Measurements from ENCODE around the gene PLIN4.

PLIN4 gene

DNA sequence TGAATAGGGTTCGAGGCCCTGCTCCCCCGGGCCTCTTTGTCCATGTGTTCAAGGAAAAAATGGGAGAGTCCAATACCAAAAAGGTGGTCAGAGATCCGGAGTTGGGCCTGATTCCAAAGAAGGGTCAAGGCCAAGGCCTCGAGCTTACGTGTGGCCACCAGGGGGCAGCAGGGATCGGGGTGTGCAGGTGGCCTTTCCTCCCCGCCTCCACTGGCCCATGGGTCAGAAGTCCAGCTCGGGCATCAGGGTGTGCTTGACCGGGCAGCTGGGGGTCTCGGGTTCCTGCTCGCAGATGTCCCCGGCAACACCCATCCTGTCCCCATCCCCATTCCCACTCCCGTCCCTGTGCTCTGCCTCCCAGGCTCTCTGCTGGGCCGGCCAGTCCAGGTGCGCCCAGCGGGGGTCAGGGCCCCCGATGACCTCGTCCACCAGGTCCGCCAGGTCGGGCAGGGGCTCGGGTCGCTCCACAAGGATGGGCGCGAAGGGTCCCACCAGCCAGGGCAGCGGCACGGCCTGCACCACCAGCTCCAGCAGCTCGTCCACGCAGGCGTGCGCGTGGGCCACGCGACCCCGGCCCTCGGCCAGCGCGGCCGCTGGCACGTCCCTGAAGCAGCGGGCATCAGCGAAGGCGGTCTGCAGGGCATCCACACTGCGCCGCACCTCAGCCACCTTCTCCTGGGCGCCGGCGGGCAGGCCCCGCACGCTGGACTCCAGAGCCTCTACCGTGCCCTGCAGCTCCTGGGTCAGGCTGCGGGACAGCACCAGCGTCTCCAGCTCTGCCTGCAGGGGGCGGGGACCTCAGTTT, 5.2 kb upstream of the PLIN4 start:
- DNase-seq (ENCODE audit: low read depth): no peak

DNA sequence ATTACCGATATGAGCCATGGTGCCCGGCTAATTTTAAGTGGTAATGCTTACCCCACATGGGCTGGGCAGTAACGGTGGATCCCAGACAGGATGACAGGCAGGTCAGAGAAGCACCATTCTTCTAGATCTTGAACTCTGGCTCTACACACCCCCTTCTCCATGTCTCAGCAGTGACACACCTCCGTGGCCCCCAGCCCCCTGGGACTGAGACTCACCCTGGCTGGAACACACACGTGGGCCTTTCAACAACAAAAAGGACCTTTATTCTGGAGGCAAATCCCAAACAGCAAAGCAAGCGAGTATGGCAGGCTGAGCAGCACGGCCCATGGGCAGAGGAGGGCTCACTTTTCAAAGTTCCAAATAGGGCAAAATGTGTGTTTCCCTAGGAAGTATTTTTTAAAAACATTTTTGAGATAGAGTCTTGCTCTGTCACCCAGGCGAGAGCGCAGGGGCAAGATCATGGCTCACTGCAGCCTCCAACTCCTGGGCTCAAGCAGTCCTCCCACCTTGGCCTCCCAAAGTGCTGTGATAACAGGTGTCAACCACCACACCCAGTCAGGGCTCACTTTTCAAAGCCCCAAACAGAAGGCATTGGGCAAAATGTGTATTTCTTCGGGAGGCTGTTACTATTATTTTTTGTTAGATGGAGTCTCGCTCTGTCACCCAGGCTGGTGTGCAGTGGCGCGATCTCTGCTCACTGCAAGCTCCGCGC, 4.2 kb upstream of the PLIN4 start:
- DNase-seq (ENCODE audit: low read depth): no peak

- no peak for DNase-seq (ENCODE audit: low read depth)
Measured at GRCh38 chr19:4521888-4522242, 3.6 kb upstream of the PLIN4 start.

- no peak for DNase-seq (ENCODE audit: low read depth)
Measured at GRCh38 chr19:4521170-4521887, 3.0 kb upstream of the PLIN4 start.

DNA sequence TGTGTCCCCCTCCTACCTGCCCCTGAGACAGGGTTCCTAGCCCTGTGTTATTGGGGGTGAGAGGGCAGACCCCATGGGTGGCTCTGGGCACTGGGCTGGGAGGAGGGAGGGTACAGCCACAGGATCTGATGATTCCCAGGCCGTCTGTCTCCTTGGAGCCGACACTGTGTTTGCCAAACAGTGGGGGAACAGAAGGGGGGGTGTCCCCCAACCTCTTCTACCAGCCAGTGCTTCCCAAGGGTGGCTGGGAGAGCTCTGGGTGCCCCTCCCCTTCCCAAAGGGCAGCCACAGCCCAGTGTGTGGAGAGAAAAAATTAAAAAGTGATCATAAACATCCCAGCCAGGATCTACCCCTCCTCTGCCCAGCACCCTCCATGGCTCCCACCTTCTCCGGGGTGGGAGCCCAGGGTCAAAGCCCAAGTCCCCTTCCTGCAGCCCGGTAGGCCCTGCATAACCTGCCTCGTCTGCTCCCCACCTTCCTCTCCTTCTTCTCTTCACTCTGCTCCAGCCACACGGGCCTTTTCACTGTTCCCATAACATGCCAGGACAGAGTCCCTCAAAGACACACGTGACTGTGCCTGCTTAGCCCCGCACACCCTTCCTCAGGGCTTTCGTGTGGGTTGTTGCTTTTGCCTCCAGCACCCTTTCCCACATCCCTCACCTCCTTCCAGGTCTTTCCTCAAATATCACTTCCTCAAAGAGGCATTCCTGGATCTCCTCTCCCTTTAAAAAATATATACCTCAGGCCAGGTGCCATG, 1.4 kb upstream of the PLIN4 start:
- DNase-seq (ENCODE audit: low read depth): no peak

DNA sequence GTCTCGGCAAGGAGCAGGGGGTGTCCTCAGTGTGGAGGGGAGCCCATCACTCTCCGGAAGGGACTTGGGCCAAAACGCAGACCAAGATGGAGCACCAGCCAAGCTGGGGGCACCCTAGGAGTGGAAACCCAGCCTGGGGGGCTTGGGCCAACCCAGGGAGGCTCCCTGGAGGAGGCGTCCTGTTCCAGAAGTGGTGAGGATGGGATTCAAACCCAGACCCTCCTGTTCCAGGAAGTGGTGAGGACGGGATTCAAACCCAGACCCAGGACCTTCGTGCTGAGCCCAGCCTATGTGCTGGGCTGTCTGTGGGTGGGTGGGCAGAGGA, 848 bp upstream of the PLIN4 start:
- no peak for DNase-seq (ENCODE audit: low read depth)

- DNase-seq (ENCODE audit: low read depth): no peak
Measured at GRCh38 chr19:4517451-4518057, 732 bp downstream of the PLIN4 start.

- no peak for DNase-seq (ENCODE audit: low read depth)
Measured at GRCh38 chr19:4516939-4517300, 1.4 kb downstream of the PLIN4 start.

- DNase-seq (ENCODE audit: low read depth): no peak
Measured at GRCh38 chr19:4516199-4516938, 1.9 kb downstream of the PLIN4 start.

DNA sequence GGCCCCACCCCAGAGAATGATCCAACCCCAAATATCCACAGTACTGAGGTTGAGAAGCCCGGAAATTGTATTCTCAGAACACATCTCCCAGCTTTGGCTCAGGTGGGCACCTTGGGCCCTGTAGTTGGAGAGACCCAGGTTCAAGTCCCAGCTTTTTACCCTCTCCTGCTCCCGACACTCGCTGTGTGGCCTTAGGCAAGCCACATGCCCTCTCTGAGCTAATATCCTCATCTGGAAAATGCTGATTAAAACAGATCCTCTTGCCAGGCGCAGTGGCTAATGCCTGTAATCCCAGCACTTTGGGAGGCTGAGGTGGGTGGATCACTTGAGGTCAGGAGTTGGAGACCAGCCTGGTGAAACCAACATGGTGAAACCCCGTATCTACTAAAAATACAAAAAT, 2.6 kb downstream of the PLIN4 start:
- DNase-seq (ENCODE audit: low read depth): no peak

GRCh38 chr19:4513248-4513647, 5.0 kb downstream of the PLIN4 start:
- no peak for DNase-seq (ENCODE audit: low read depth)

GRCh38 chr19:4512070-4512469, 6.2 kb downstream of the PLIN4 start:
- no peak for DNase-seq (ENCODE audit: low read depth)

DNA sequence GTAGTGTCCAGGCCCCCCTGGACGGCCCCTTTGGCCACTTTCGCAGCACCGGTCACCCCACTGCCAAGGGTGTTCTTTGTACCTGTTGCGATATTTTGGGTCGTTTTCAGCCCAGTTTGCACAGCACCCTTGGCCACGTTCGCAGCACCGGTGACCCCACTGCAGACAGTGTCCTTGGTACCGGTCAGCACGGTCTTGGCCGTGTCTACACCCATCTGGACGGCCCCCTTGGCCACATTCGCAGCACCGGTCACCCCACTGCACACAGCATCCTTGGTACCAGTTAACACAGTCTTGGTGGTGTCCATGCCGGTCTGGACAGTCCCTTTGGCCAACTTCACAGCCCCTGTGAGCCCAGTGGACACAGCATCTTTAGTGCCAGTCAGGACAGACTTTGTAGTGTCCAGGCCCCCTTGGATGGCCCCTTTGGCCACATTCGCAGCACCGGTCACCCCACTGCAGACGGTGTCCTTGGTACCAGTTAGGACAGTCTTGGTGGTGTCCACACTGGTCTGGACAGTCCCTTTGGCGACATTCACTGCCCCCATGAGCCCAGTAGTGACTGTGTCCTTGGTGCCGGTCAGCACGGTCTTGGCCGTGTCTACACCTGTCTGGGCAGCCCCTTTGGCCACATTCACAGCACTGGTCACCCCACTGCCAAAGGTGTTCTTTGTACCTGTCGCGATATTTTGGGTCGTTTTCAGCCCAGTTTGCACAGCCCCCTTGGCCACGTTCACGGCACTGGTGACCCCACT, 6.8 kb downstream of the PLIN4 start:
- no peak for DNase-seq (ENCODE audit: low read depth)

DNA sequence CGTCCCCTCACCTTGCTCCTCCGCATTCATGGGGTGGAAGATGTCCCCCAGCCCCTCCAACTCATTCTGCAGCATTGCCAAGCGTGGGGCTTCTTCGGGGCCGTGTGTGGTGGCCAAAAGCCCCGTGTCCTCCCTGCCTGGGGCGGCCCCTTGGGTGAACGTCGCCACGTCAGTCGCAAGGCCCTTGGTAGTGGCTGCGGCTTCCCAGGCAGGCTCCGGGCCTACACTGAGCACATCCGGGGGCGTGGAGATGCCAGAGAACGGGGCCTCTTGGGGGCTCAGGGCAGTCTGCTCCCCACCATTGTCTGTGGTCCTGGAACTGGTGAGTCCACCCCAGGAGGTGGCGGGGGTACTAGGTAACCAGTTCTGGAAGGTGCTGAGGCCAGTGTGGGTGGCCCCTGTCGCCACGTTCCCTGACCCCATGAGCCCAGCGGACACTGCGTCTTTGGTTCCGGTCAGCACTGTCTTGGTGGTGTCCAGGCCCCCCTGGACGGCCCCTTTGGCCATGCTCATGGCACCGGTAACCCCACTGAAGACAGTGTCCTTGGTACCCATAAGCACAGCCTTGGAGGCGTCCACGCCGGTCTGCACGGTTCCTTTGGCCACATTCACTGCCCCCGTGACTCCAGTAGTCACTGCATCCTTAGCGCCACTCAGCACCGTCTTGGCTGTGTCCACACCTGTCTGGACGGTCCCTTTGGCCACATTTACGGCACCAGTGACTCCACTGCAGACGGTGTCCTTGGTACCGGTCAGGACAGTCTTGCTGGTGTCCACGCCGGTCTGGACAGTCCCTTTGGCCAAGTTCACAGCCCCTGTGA, 7.6 kb downstream of the PLIN4 start:
- no peak for DNase-seq (ENCODE audit: low read depth)

DNA sequence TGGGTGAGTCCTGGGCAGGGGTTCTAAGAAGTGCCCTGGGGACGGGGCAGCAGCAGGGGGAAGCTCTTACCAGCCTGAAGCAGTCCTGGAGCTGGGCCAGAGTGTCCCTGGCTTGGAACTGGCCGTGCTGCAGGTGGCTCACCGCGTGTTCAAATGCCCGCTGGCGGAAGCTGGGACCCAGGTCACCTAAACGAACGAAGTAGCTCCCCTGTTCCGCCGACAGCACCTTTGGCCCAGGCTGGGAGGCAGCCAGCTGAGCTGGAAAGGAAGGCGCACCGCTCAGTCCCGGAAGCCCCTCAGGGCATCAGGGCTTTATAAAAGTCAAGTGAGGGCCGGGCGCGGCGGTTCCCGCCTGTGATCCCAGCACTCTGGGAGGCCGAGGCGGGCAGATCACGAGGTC, 9.6 kb downstream of the PLIN4 start:
- no peak for DNase-seq (ENCODE audit: low read depth)

DNA sequence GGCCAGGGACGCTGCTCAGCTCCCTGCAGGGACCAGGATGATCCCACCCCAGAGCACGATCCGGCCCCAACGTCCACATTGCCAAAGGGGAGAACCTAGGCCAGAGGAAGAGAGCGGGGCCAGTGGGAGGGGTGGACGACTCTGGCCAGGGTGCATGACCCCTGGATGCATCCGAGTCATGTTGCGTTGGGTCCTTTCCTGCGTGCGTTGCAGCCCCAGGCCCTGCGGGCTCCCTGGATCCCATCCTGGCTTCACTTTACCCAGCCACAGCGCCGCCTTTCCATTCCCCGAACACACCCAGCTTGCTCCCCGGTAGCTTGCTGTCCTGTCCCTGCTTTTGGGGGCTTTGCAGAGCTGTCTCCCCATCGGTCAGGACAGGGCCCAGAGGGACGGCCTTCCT, 10.5 kb downstream of the PLIN4 start:
- no peak for DNase-seq (ENCODE audit: low read depth)

- no peak for DNase-seq (ENCODE audit: low read depth)
Measured at GRCh38 chr19:4507150-4507452, 11.2 kb downstream of the PLIN4 start.

DNA sequence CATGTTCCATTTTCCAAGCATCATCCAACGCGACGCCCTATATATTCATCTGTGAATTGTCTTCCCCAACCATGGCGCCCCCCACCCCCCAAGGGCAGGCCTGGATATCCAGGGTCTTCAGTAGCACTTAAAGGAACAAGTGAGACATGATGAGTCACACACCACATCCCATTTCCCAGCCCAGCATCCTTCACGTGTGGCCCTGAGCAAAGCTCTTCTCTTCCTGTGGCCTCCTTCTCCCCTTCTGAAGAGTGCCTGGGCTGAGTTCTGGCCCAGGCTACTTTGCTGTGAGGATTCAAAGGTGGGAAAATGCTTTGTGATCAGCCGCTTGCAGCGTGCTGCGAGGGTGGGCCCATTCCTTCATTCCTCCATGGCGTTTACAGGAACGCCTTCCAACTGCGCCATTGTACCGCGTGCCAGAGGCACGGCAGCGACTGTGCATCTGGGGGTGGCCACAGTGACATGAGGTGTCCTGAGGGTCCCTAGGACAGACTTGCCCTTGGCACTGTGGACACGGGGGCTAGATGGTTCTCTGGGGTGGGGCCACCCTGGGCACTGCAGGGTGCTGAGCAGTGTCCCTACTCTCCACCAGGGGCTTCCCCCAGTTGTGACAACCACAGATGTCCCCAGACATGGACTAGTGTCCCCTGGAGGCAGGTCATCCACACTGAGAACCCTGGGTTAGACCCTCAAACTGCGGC, 11.7 kb downstream of the PLIN4 start:
- DNase-seq (ENCODE audit: low read depth): no peak

Data from GM04504 (cell line).